DND-41 (cell line): ENCODE measurements around the gene TCF12.

Experiments
- CTCF ChIP-seq: IDR thresholded peaks from 2 replicates; pipeline ENCODE4 v1.5.1; 2012; ENCODE audit warnings: borderline replicate concordance, low read length, moderate library complexity, mild to moderate bottlenecking; ENCODE audit not compliant: poor library complexity, severe bottlenecking; ENCODE audit errors: extremely low read depth
- EZH2 ChIP-seq: IDR thresholded peaks from 3 replicates; pipeline ENCODE4 v1.6.1; 2012; ENCODE audit warnings: borderline replicate concordance, low read depth, mild to moderate bottlenecking, moderate library complexity, low read length, inconsistent platforms; ENCODE audit not compliant: severe bottlenecking

GRCh38 chr15:57165992-57166391, 247.5 kb downstream of the TCF12 start:
- no peak for TF ChIP-seq CTCF
- no peak for TF ChIP-seq EZH2
